ENCODE data around the gene CBX1. TPM values are rescaled to one million over a fixed set of nuclear protein-coding genes. Genes with fewer than 3 reads are reported as not detected.

Gene CBX1
- total and polyA plus RNA-seq, 12 donors = 13.2 to 56.3 (median 37.3) TPM

GRCh38 chr17:48048384-48049126 lies 52.7 kb downstream of the CBX1 start:
- intact Hi-C loops (cut with DNase I) = no loop called here
- Histone ChIP-seq H3K9me3 (replicated peaks in 1 of 3) (no peaks in the 10 kb centered on the region), H3K27ac (peak overlapping the region; percentile 73 to 98 (median 96)), H3K36me3 (replicated peaks in 1 of 2) (peaks cover 0 to 12% of the 10 kb centered on the region in 2 donors), H3K4me3 (peak overlapping the region; percentile 19 to 86 (median 74)), H3K4me1 (replicated peaks in 1 of 2) (peaks cover 52 to 60% of the 10 kb centered on the region in 2 donors), H3K27me3 (no peaks in the 10 kb centered on the region)
- TF ChIP-seq POLR2A (IDR thresholded peaks at IDR 0.05) (peak; percentile 59 to 78), CTCF (IDR thresholded peaks at IDR 0.05) (no peak)
- 0 to 1% (median 0%) methylated on average over 19 to 53 of the region's 53 CpGs for WGBS, 4 donors
- DNase-seq = peak; percentile 88 to 96 (median 94)

GRCh38 chr17:48047741-48048383 lies 53.4 kb downstream of the CBX1 start, which contains the start of gene NFE2L1:
Gene NFE2L1 (plus strand): TSS chr17:48048359. CDS start chr17:48051119, 2,760 bp downstream.
- no peaks in the 10 kb centered on the region for H3K27me3 ChIP-seq
- intact Hi-C loops (cut with DNase I) = no loop called here
- peak in 1 of 6 experiments; percentile 8 for TF ChIP-seq CTCF (IDR thresholded peaks at IDR 0.05)
- TF ChIP-seq POLR2A (IDR thresholded peaks at IDR 0.05) = peak; percentile 72 to 90
- no peaks in the 10 kb centered on the region for H3K9me3 ChIP-seq (replicated peaks in 1 of 3)
- peak; percentile 99 to 100 (median 100) for DNase-seq
- WGBS, 4 donors = 0% methylated on average over 6 to 47 of the region's 47 CpGs
- H3K27ac ChIP-seq = peak within 1 kb of the TSS; percentile 78 to 98 (median 96)
- peaks cover 0 to 12% of the 10 kb centered on the region in 2 donors for H3K36me3 ChIP-seq (replicated peaks in 1 of 2)
- H3K4me1 ChIP-seq (replicated peaks in 1 of 2) = peaks cover 45 to 53% of the 10 kb centered on the region in 2 donors
- peak within 1 kb of the TSS; percentile 19 to 86 (median 74) for H3K4me3 ChIP-seq

- Histone ChIP-seq H3K9me3 (replicated peaks in 1 of 3) (no peaks in the 10 kb centered on the region), H3K27ac (peak overlapping the region; percentile 78 to 98 (median 96)), H3K4me1 (replicated peaks in 1 of 2) (peaks cover 39 to 47% of the 10 kb centered on the region in 2 donors), H3K4me3 (peak overlapping the region; percentile 13 to 86 (median 42)), H3K27me3 (no peaks in the 10 kb centered on the region), H3K36me3 (replicated peaks in 1 of 2) (peaks cover 0 to 12% of the 10 kb centered on the region in 2 donors)
- 3 to 6% (median 5%) methylated on average over 18 to 26 of the region's 26 CpGs for WGBS, 4 donors
- TF ChIP-seq POLR2A (IDR thresholded peaks at IDR 0.05) (no peak), CTCF (IDR thresholded peaks at IDR 0.05) (peak in 1 of 6 experiments; percentile 3)
- DNase-seq = peak in 1 of 7 donors; percentile 24
- intact Hi-C loops (cut with DNase I) = no loop called here
Observed at GRCh38 chr17:48047113-48047740, 54.1 kb downstream of the CBX1 start.

- WGBS, 4 donors = 92 to 97% (median 93%) methylated on average over 7 of the region's 7 CpGs
- Histone ChIP-seq H3K9me3 (replicated peaks in 1 of 3) (no peaks in the 10 kb centered on the region), H3K36me3 (replicated peaks in 1 of 2) (peaks cover 0 to 8% of the 10 kb centered on the region in 2 donors), H3K4me1 (replicated peaks in 1 of 2) (peaks cover 30 to 37% of the 10 kb centered on the region in 2 donors), H3K4me3 (peak overlapping the region in 1 of 4 donors; percentile 86), H3K27ac (no peak overlapping the region), H3K27me3 (no peaks in the 10 kb centered on the region)
- intact Hi-C loops (cut with DNase I) = no loop called here
- peak in 1 of 7 donors; percentile 16 for DNase-seq
- TF ChIP-seq CTCF (IDR thresholded peaks at IDR 0.05) = no peak
- no peak for TF ChIP-seq POLR2A (IDR thresholded peaks at IDR 0.05)
Observed at GRCh38 chr17:48046296-48046695, 55.0 kb downstream of the CBX1 start.
